Raji (cell line): ENCODE measurements around the gene C1QTNF1.

ENCODE experiments used
- POLR2A ChIP-seq: IDR thresholded peaks from 2 replicates; pipeline ENCODE4 v1.6.1; 2011; ENCODE audit warnings: low read depth, low read length, control low read depth; ENCODE audit not compliant: insufficient read depth

The C1QTNF1 gene

GRCh38 chr17:79046916-79047280 lies 22.9 kb downstream of the C1QTNF1 start:
- no peak for TF ChIP-seq POLR2A

GRCh38 chr17:79047291-79047920 lies 23.4 kb downstream of the C1QTNF1 start:
- no peak for TF ChIP-seq POLR2A

GRCh38 chr17:79047923-79048825 lies 24.2 kb downstream of the C1QTNF1 start:
- TF ChIP-seq POLR2A, result no peak

GRCh38 chr17:79048826-79049755 lies 25.1 kb downstream of the C1QTNF1 start:
- TF ChIP-seq POLR2A, result no peak

- TF ChIP-seq POLR2A, result no peak
Observed at GRCh38 chr17:79049821-79050220, 25.9 kb downstream of the C1QTNF1 start.

GRCh38 chr17:79050551-79050950 lies 26.6 kb downstream of the C1QTNF1 start:
- TF ChIP-seq POLR2A, result no peak

- no peak for TF ChIP-seq POLR2A
Observed at GRCh38 chr17:79051306-79051705, 27.3 kb downstream of the C1QTNF1 start.

- no peak for TF ChIP-seq POLR2A
Observed at GRCh38 chr17:79052131-79052530, 28.2 kb downstream of the C1QTNF1 start.

GRCh38 chr17:79053251-79053925 lies 29.4 kb downstream of the C1QTNF1 start:
- no peak for TF ChIP-seq POLR2A

- TF ChIP-seq POLR2A, result no peak
Observed at GRCh38 chr17:79054200-79054960, 30.4 kb downstream of the C1QTNF1 start.

- TF ChIP-seq POLR2A, result no peak
Observed at GRCh38 chr17:79055197-79055596, 31.2 kb downstream of the C1QTNF1 start.

- TF ChIP-seq POLR2A, result no peak
Observed at GRCh38 chr17:79057737-79058385, 33.9 kb downstream of the C1QTNF1 start.

- TF ChIP-seq POLR2A, result no peak
Observed at GRCh38 chr17:79062691-79063090, 38.7 kb downstream of the C1QTNF1 start.

- TF ChIP-seq POLR2A, result no peak
Observed at GRCh38 chr17:79064026-79064425, 40.1 kb downstream of the C1QTNF1 start.
